ENCODE results near the gene MLXIP. TPM values are rescaled to one million over a fixed set of nuclear protein-coding genes. Genes with fewer than 3 reads are reported as not detected.

The MLXIP gene
- total and polyA plus RNA-seq, 2 of the 8 experiments (the other 6 are each of a cell fraction or from before 2014, with no cell fraction given), result 5.5 to 40.5 TPM

DNA sequence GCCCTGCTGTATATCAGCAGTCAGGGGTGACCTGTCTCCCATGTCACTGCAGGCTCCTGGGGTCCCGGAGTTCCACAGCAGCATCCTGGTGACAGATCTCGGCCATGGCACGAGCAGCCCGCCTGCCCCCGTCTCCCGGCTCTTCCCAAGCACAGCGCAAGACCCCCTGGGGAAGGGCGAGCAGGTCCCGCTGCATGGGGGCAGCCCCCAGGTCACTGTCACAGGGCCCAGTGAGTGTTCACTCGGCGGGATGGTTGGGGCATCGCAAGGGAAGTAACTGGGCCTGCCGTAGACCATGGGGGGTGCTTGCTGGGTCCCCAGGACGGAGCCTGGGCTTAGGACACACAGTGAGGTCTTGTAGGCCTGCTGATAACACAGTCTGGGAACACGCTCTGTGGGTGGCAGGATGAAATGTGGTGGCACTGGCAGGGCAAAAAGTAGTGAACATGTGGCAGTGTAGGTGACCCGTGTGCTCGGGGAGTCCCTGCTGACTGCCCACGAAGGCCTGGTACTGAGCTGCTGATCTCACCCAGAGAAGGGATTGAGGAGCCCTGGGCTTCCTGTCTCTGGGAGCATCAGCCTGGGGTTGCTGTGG is 57.0 kb downstream of the MLXIP start:
- peak overlapping the region; percentile 5; the same call in 1 of the 2 replicates for H2BK5ac ChIP-seq (ENCODE audit: low read depth, low read length)
- no peak overlapping the region for H2AK5ac ChIP-seq (ENCODE audit: low read depth, low read length)
- no peak overlapping the region for H3K4ac ChIP-seq (replicated peaks; ENCODE audit: insufficient read length, low read depth, low read length)
- H3K79me2 ChIP-seq (ENCODE audit: control insufficient read depth in 1 of 2, insufficient read depth in 2 of 2, low read length in 2 of 2), result no peaks in the 10 kb centered on the region
- no peak overlapping the region for H3K4me2 ChIP-seq (ENCODE audit: insufficient read depth in 1 of 2, low read depth in 2 of 2, low read length in 2 of 2)
- POLR2A ChIA-PET (ENCODE audit: partially characterized antibody), result no interaction called here
- H3K36me3 ChIP-seq (ENCODE audit: control insufficient read depth in 2 of 4, insufficient read depth in 4 of 4, low read length in 3 of 4), result peaks cover 0 to 3% (median 0%) of the 10 kb centered on the region in 4 experiments; a peak in 2 of 8 replicates
- H3K9ac ChIP-seq (replicated peaks in 1 of 4; ENCODE audit: extremely low read depth in 1 of 4, low read depth in 3 of 4, low read length in 3 of 4), result no peak overlapping the region
- no peak overlapping the region for H4K8ac ChIP-seq (ENCODE audit: extremely low read depth, insufficient read depth, low read length)
- no peak for TF ChIP-seq ATF2 (IDR thresholded peaks at IDR 0.05; ENCODE audit: low read length)
- no peak for TF ChIP-seq JUN (IDR thresholded peaks at IDR 0.05; ENCODE audit: low read depth, low read length)
- no peak for TF ChIP-seq NANOG (IDR thresholded peaks at IDR 0.05; ENCODE audit: insufficient read depth, low read depth, low read length, poor library complexity, severe bottlenecking)
- no peak for TF ChIP-seq GABPA (IDR thresholded peaks at IDR 0.05; ENCODE audit: borderline replicate concordance, insufficient read depth, low read length)
- TF ChIP-seq, protein P1, sequence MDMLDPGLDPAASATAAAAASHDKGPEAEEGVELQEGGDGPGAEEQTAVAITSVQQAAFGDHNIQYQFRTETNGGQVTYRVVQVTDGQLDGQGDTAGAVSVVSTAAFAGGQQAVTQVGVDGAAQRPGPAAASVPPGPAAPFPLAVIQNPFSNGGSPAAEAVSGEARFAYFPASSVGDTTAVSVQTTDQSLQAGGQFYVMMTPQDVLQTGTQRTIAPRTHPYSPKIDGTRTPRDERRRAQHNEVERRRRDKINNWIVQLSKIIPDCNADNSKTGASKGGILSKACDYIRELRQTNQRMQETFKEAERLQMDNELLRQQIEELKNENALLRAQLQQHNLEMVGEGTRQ (IDR thresholded peaks at IDR 0.05; ENCODE audit: low read length), result no peak
- TF ChIP-seq CEBPB (IDR thresholded peaks at IDR 0.05; ENCODE audit: low read depth, low read length), result no peak
- TF ChIP-seq BACH1 (IDR thresholded peaks at IDR 0.05; ENCODE audit: low read length), result no peak
- H4K5ac ChIP-seq (ENCODE audit: insufficient read length, low read depth, low read length), result no peak overlapping the region
- H3K56ac ChIP-seq (replicated peaks; ENCODE audit: insufficient read length, low read depth, low read length), result no peak overlapping the region
- no peak overlapping the region for H2BK15ac ChIP-seq (ENCODE audit: low read length)
- DNase-seq (ENCODE audit: low read depth in 1 of 2, low spot score in 2 of 2) (no peak), FAIRE-seq (no peak)
- H3K27me3 ChIP-seq (replicated peaks in 1 of 4; ENCODE audit: control insufficient read depth in 3 of 4, extremely low read depth in 1 of 4, insufficient read depth in 3 of 4, low read length in 3 of 4), result no peaks in the 10 kb centered on the region; a peak in 1 of 7 replicates
- no peak overlapping the region for H3K27ac ChIP-seq (ENCODE audit: low read depth, low read length)
- H2BK20ac ChIP-seq (ENCODE audit: low read length), result no peak overlapping the region
- WGBS, 2 experiments (ENCODE audit: extremely low coverage in 1 of 2, insufficient coverage in 1 of 2, insufficient read length in 1 of 2, insufficient replicate concordance in 2 of 2, low coverage in 1 of 2, low lambda C conversion rate in 2 of 2, missing lambda C conversion rate in 1 of 2), result 94% methylated on average over 17 of the region's 18 CpGs; no CpG with 5 or more reads in 1 of the 2 experiments
- H4K91ac ChIP-seq (replicated peaks; ENCODE audit: insufficient read length, low read length), result no peak overlapping the region
- CTCF ChIA-PET (ENCODE audit: partially characterized antibody), result interaction anchor here (0.9 to 1.4 kb wide), 6 partner anchors 10 to 81 kb away, joined by 3 to 5 read pairs (median 4); no protein-coding TSS in a partner anchor
- no peak overlapping the region for H2BK120ac ChIP-seq (replicated peaks; ENCODE audit: low read depth, low read length)
- no peak overlapping the region for H3K14ac ChIP-seq (ENCODE audit: insufficient read length)
- peaks cover 0 to 8% (median 3%) of the 10 kb centered on the region in 4 experiments; a peak in 5 of 7 replicates for H3K4me1 ChIP-seq (replicated peaks in 1 of 4; ENCODE audit: control insufficient read depth in 3 of 4, insufficient read depth in 4 of 4, low read length in 3 of 4)
- H2AFZ ChIP-seq (ENCODE audit: low read length), result no peak overlapping the region
- H3K9me3 ChIP-seq (ENCODE audit: insufficient read depth in 2 of 2, low read depth in 1 of 2, low read length in 1 of 2), result no peaks in the 10 kb centered on the region
- no peaks in the 10 kb centered on the region for H4K20me1 ChIP-seq (replicated peaks in 1 of 2; ENCODE audit: control insufficient read depth in 1 of 2, insufficient read depth in 2 of 2, low read length in 2 of 2)
- H3K23me2 ChIP-seq (ENCODE audit: low read depth, low read length), result no peaks in the 10 kb centered on the region
- 0 out of 2 replicates have a peak overlapping the region, but pooled peaks have one; percentile 43 for H2BK12ac ChIP-seq (ENCODE audit: low read depth, low read length)
- no peak overlapping the region for H3K4me3 ChIP-seq (ENCODE audit: extremely low read depth in 1 of 4, insufficient read depth in 2 of 4, low read depth in 3 of 4, low read length in 4 of 4)
- no peak overlapping the region for H3K18ac ChIP-seq (ENCODE audit: extremely low read depth, low read length)
- H3K23ac ChIP-seq (ENCODE audit: insufficient read length), result no peak overlapping the region
- no peaks in the 10 kb centered on the region for H3K79me1 ChIP-seq (ENCODE audit: low read depth, low read length)
